ENCODE data around the gene UNG.

The UNG gene

GRCh38 chr12:109099431-109100020 lies 2.1 kb downstream of the UNG start:
- TF ChIP-seq CTCF (IDR thresholded peaks at IDR 0.05), result no peak
- Histone ChIP-seq H3K27ac (peak overlapping the region; percentile 88 to 89), H3K4me3 (peak overlapping the region; percentile 85 to 86), H3K36me3 (peaks cover 23 to 38% (median 32%) of the 10 kb centered on the region in 3 donors), H3K9me3 (no peaks in the 10 kb centered on the region), H3K4me1 (peaks cover 0 to 25% (median 20%) of the 10 kb centered on the region in 4 donors), H3K27me3 (peaks cover 0 to 2% of the 10 kb centered on the region in 2 donors)
- intact Hi-C loops (cut with DNase I; ENCODE audit: low total_unique reads), result no loop called here
- peak in 1 of 2 donors; percentile 45 for DNase-seq

- DNase-seq, result no peak
- Histone ChIP-seq H3K4me1 (peaks cover 0 to 25% (median 20%) of the 10 kb centered on the region in 4 donors), H3K4me3 (no peak overlapping the region), H3K27ac (no peak overlapping the region), H3K27me3 (peaks cover 0 to 2% of the 10 kb centered on the region in 2 donors), H3K9me3 (no peaks in the 10 kb centered on the region), H3K36me3 (peaks cover 33 to 50% (median 44%) of the 10 kb centered on the region in 3 donors)
- intact Hi-C loops (cut with DNase I; ENCODE audit: low total_unique reads), result no loop called here
- no peak for TF ChIP-seq CTCF (IDR thresholded peaks at IDR 0.05)
Observed at GRCh38 chr12:109100741-109101140, 3.3 kb downstream of the UNG start.

DNA sequence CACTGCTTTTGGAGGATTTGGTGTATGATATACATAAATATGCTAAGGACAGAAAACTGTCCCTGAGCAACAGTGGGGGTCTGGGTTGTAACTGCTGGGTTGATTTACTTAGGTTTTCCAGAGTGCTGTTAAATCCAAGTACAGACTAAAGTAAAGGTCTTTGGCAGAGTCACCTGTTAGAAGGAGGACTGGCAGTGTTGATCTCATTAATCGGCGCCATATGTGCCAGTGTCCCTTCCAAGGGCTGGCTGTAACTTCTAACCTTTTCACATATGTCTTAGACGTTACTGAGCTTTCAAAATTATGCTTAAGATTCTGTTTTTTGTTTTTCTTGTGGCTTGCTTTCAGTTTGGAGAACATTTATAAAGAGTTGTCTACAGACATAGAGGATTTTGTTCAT lies 5.1 kb downstream of the UNG start:
- no peak for DNase-seq
- Histone ChIP-seq H3K9me3 (no peaks in the 10 kb centered on the region), H3K4me1 (peaks cover 0 to 20% (median 16%) of the 10 kb centered on the region in 4 donors), H3K27me3 (no peaks in the 10 kb centered on the region), H3K36me3 (peaks cover 38 to 68% (median 59%) of the 10 kb centered on the region in 3 donors), H3K4me3 (no peak overlapping the region), H3K27ac (no peak overlapping the region)
- intact Hi-C loops (cut with DNase I; ENCODE audit: low total_unique reads), result no loop called here
- no peak for TF ChIP-seq CTCF (IDR thresholded peaks at IDR 0.05)

DNA sequence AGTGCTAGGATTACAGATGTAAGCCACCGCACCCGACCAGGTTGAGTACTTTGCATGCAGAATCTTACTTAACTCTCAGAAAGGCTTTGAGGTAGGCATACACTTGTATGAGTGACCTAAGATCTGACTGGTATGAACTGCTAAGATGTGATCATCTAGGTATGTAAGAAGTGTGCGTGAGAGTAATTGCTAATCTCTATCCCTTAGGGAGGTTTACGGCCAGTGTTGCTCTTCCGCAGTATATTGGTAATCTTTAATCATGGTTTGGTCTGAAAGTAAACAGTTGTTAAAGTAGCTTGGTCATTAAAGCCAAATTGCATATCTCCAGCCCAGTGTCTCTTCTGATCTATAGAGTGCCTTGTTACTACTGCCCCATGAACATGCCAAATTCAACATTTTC lies 7.8 kb downstream of the UNG start:
- H3K27ac ChIP-seq, result no peak overlapping the region
- peaks cover 45 to 93% (median 76%) of the 10 kb centered on the region in 3 donors for H3K36me3 ChIP-seq
- H3K4me3 ChIP-seq, result no peak overlapping the region
- no peaks in the 10 kb centered on the region for H3K9me3 ChIP-seq
- no peak for DNase-seq
- H3K4me1 ChIP-seq, result peaks cover 0 to under 1% (median under 1%) of the 10 kb centered on the region in 4 donors
- no peak for TF ChIP-seq CTCF (IDR thresholded peaks at IDR 0.05)
- no peaks in the 10 kb centered on the region for H3K27me3 ChIP-seq
- intact Hi-C loops (cut with DNase I; ENCODE audit: low total_unique reads), result no loop called here

DNA sequence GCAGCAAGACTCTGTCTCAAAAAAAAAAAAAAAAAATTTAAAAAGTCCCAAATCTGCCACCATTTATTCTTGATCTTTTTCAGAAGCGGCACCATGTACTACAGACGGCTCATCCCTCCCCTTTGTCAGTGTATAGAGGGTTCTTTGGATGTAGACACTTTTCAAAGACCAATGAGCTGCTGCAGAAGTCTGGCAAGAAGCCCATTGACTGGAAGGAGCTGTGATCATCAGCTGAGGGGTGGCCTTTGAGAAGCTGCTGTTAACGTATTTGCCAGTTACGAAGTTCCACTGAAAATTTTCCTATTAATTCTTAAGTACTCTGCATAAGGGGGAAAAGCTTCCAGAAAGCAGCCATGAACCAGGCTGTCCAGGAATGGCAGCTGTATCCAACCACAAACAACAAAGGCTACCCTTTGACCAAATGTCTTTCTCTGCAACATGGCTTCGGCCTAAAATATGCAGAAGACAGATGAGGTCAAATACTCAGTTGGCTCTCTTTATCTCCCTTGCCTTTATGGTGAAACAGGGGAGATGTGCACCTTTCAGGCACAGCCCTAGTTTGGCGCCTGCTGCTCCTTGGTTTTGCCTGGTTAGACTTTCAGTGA lies 12.5 kb downstream of the UNG start:
- intact Hi-C loops (cut with DNase I; ENCODE audit: low total_unique reads), result loop anchor here (5.0 kb wide), 1 partner anchor 47 kb away; no protein-coding TSS in a partner anchor
- Histone ChIP-seq H3K4me3 (no peak overlapping the region), H3K27ac (peak overlapping the region; percentile 87 to 89), H3K27me3 (no peaks in the 10 kb centered on the region), H3K36me3 (peaks cover 19 to 52% (median 41%) of the 10 kb centered on the region in 3 donors), H3K9me3 (no peaks in the 10 kb centered on the region), H3K4me1 (peaks cover 0 to 32% (median 9%) of the 10 kb centered on the region in 4 donors)
- no peak for TF ChIP-seq CTCF (IDR thresholded peaks at IDR 0.05)
- no peak for DNase-seq
